ENCODE data around the gene FEN1.

Gene FEN1

GRCh38 chr11:61757213-61757862 lies 35.4 kb upstream of the FEN1 start:
- no peak for DNase-seq (ENCODE audit: low read depth in 1 of 2, low spot score in 1 of 2)

GRCh38 chr11:61760946-61761345 lies 31.8 kb upstream of the FEN1 start:
- DNase-seq (ENCODE audit: low read depth in 1 of 2, low spot score in 1 of 2) = no peak

GRCh38 chr11:61761440-61762222 lies 31.1 kb upstream of the FEN1 start:
- DNase-seq (ENCODE audit: low read depth in 1 of 2, low spot score in 1 of 2) = no peak

GRCh38 chr11:61762223-61762615 lies 30.5 kb upstream of the FEN1 start:
- DNase-seq (ENCODE audit: low read depth in 1 of 2, low spot score in 1 of 2) = no peak

- DNase-seq (ENCODE audit: low read depth in 1 of 2, low spot score in 1 of 2) = no peak
These were observed 29.9 kb upstream of the FEN1 start for GRCh38 chr11:61762798-61763197.

- DNase-seq (ENCODE audit: low read depth in 1 of 2, low spot score in 1 of 2) = no peak
These were observed 28.6 kb upstream of the FEN1 start for GRCh38 chr11:61763930-61764605.

- DNase-seq (ENCODE audit: low read depth in 1 of 2, low spot score in 1 of 2) = no peak
These were observed 28.0 kb upstream of the FEN1 start for GRCh38 chr11:61764606-61765260.

GRCh38 chr11:61765550-61766253 lies 27.0 kb upstream of the FEN1 start:
- no peak for DNase-seq (ENCODE audit: low read depth in 1 of 2, low spot score in 1 of 2)

GRCh38 chr11:61766353-61766841 lies 26.3 kb upstream of the FEN1 start:
- DNase-seq (ENCODE audit: low read depth in 1 of 2, low spot score in 1 of 2) = no peak

GRCh38 chr11:61768376-61769076 lies 24.2 kb upstream of the FEN1 start:
- no peak for DNase-seq (ENCODE audit: low read depth in 1 of 2, low spot score in 1 of 2)

GRCh38 chr11:61769169-61769920 lies 23.4 kb upstream of the FEN1 start:
- DNase-seq (ENCODE audit: low read depth in 1 of 2, low spot score in 1 of 2) = no peak

- no peak for DNase-seq (ENCODE audit: low read depth in 1 of 2, low spot score in 1 of 2)
These were observed 22.6 kb upstream of the FEN1 start for GRCh38 chr11:61769946-61770683.

- DNase-seq (ENCODE audit: low read depth in 1 of 2, low spot score in 1 of 2) = no peak
These were observed 21.4 kb upstream of the FEN1 start for GRCh38 chr11:61771195-61771894.

GRCh38 chr11:61771985-61772455 lies 20.7 kb upstream of the FEN1 start:
- DNase-seq (ENCODE audit: low read depth in 1 of 2, low spot score in 1 of 2) = no peak

- DNase-seq (ENCODE audit: low read depth in 1 of 2, low spot score in 1 of 2) = no peak
These were observed 19.4 kb upstream of the FEN1 start for GRCh38 chr11:61773356-61773755.

GRCh38 chr11:61773809-61774208 lies 18.9 kb upstream of the FEN1 start:
- DNase-seq (ENCODE audit: low read depth in 1 of 2, low spot score in 1 of 2) = no peak

GRCh38 chr11:61774411-61774810 lies 18.3 kb upstream of the FEN1 start:
- no peak for DNase-seq (ENCODE audit: low read depth in 1 of 2, low spot score in 1 of 2)

GRCh38 chr11:61775106-61775505 lies 17.6 kb upstream of the FEN1 start:
- DNase-seq (ENCODE audit: low read depth in 1 of 2, low spot score in 1 of 2) = no peak

Data from stimulated activated CD4-positive, alpha-beta T cell treated with anti-CD3 and anti-CD28 coated beads, Interleukin-15, amount 100 ng/mL, for 1 hour (primary cell).